Transverse colon (tissue), 3 donors: ENCODE results near the gene SETD5.
A peak's percentile ranks its signal among the peaks of the same experiment; 100 is the strongest.

ENCODE experiments used
- EP300 ChIP-seq: sonication (generic); formaldehyde crosslinking; IDR thresholded peaks from one replicate; pipeline ENCODE4 v1.6.1; 2017; ENCODE audit warnings: antibody characterized with exemption, low read depth
- POLR2A ChIP-seq: fragments of 450-650 bp; IDR thresholded peaks from one replicate; pipeline ENCODE4 v1.6.1; 2016; ENCODE audit warnings: antibody characterized with exemption, mild to moderate bottlenecking, moderate library complexity
- TF ChIP-seq, protein P1 (sequence below), 5 experiments: fragments of 200-600 bp in 3 of 5; fragments of 450-650 bp in 2 of 5; sonication (generic) in 3 of 5; IDR thresholded peaks; 1 replicate in 2 of 5; 2 replicates in 3 of 5; pipeline ENCODE4 v1.5.1; 2016 to 2017; ENCODE audit warnings: antibody characterized with exemption in 5 of 5, inconsistent platforms in 3 of 5, mild to moderate bottlenecking in 2 of 5, moderate library complexity in 1 of 5

DNA sequence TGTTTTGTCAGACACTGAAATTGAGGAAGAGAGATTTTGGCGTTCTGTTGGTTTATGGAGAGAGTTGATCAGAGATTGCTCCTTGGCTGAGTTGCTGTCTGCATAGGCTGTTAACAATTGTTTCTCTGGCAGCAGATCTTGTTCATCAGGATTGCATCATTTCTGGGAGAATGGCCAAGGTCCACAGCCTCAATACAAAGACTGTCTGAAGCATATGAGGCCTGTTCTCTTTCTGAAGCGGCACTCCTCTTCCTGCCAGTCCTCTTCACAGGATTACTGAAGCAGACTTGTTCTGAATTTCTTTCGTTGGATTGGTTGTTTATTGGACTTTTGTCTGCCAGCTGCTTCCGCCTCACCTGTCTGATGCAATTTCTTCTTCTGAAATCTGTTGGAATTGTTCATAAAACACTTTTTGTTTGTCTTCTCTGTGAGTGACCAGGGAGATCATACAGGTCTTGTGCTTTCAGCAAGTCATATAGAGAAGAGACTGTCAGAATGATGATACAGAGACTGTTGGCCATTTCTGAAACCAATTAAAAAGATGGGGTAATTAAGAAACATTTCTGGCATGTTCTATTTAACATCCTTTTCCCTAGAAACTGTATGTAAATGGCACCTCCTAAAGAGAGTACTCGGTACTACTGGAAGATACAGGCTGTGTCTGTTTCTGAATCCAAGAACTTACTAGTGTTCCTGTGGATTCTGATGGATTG lies 25.5 kb downstream of the SETD5 start:
- TF ChIP-seq, protein P1, sequence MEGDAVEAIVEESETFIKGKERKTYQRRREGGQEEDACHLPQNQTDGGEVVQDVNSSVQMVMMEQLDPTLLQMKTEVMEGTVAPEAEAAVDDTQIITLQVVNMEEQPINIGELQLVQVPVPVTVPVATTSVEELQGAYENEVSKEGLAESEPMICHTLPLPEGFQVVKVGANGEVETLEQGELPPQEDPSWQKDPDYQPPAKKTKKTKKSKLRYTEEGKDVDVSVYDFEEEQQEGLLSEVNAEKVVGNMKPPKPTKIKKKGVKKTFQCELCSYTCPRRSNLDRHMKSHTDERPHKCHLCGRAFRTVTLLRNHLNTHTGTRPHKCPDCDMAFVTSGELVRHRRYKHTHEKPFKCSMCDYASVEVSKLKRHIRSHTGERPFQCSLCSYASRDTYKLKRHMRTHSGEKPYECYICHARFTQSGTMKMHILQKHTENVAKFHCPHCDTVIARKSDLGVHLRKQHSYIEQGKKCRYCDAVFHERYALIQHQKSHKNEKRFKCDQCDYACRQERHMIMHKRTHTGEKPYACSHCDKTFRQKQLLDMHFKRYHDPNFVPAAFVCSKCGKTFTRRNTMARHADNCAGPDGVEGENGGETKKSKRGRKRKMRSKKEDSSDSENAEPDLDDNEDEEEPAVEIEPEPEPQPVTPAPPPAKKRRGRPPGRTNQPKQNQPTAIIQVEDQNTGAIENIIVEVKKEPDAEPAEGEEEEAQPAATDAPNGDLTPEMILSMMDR (IDR thresholded peaks at IDR 0.05), result peak; percentile 47 to 76 (median 54)
- TF ChIP-seq EP300 (no peak), POLR2A (peak; percentile 58)
